Endometrial microvascular endothelial cells (primary cell): ENCODE results near the gene TPM2. TPM values are rescaled to one million over a fixed set of nuclear protein-coding genes. Genes with fewer than 3 reads are reported as not detected.

Experiments used
- in situ Hi-C: cut with HindIII; loops from 2 replicates; pipeline ENCODE4 v1.10.0; 2017; ENCODE audit warnings: low sequenced_read_pairs, low pct_unique_long_range_greater_than_20kb; ENCODE audit errors: inconsistent ontology term
- total RNA-seq: library from RNA; depleted of rRNA; stranded (reverse); fragments of >200 nt; gene quantifications from one replicate; pipeline ENCODE4 v1.2.3, GENCODE V29; 2015; ENCODE audit errors: inconsistent ontology term

TPM2 gene
- total RNA-seq, 1 donor from 2014 or later: 99.1 TPM

- in situ Hi-C loops: no loop called here
Measured at GRCh38 chr9:35662437-35662836, 27.3 kb downstream of the TPM2 start.

GRCh38 chr9:35661756-35662350 lies 27.9 kb downstream of the TPM2 start:
- in situ Hi-C loops: no loop called here

GRCh38 chr9:35660966-35661415 lies 28.7 kb downstream of the TPM2 start:
- in situ Hi-C loops: no loop called here

GRCh38 chr9:35659340-35659739 lies 30.4 kb downstream of the TPM2 start:
- in situ Hi-C loops: no loop called here

- in situ Hi-C loops: no loop called here
Measured at GRCh38 chr9:35658968-35659220, 30.8 kb downstream of the TPM2 start.

- in situ Hi-C loops: no loop called here
Measured at GRCh38 chr9:35658137-35658967, 31.4 kb downstream of the TPM2 start, which contains the start of gene CCDC107. Gene CCDC107, plus strand, starts transcription at chr9:35658292. Its CDS starts 88 bp downstream, at chr9:35658380.

GRCh38 chr9:35657546-35658136 lies 32.1 kb downstream of the TPM2 start, which contains the start of gene RMRP:
Gene RMRP, minus strand, starts transcription at chr9:35658019.
- in situ Hi-C loops: no loop called here

- in situ Hi-C loops: no loop called here
Measured at GRCh38 chr9:35656831-35657545, 32.7 kb downstream of the TPM2 start.

GRCh38 chr9:35656348-35656747 lies 33.4 kb downstream of the TPM2 start:
- in situ Hi-C loops: no loop called here

- in situ Hi-C loops: no loop called here
Measured at GRCh38 chr9:35653611-35654010, 36.1 kb downstream of the TPM2 start.

- in situ Hi-C loops: no loop called here
Measured at GRCh38 chr9:35652829-35653209, 36.9 kb downstream of the TPM2 start.

GRCh38 chr9:35651956-35652828 lies 37.5 kb downstream of the TPM2 start:
- in situ Hi-C loops: no loop called here

- in situ Hi-C loops: no loop called here
Measured at GRCh38 chr9:35650341-35651158, 39.2 kb downstream of the TPM2 start, which contains the start of gene SIT1. Gene SIT1, minus strand, starts transcription at chr9:35650931. Its CDS starts 78 bp downstream, at chr9:35650853.

- in situ Hi-C loops: no loop called here
Measured at GRCh38 chr9:35649431-35650340, 40.0 kb downstream of the TPM2 start.

GRCh38 chr9:35646533-35647265 lies 43.0 kb downstream of the TPM2 start:
- in situ Hi-C loops: no loop called here

GRCh38 chr9:35646153-35646532 lies 43.6 kb downstream of the TPM2 start:
- in situ Hi-C loops: no loop called here
